ENCODE data around the gene SDHC.
"Not testable (repeated sequence)": the region's sequence is repeated elsewhere in the genome, so short reads cannot be mapped to it uniquely, and the experiment has no call there.

Gene SDHC

GRCh38 chr1:161309868-161310267 lies 4.3 kb upstream of the SDHC start, which contains the start of gene MPZ:
MPZ (minus strand) TSS chr1:161309968; CDS start chr1:161309905, 63 bp downstream.
- TF ChIP-seq ZFX (IDR thresholded peaks at IDR 0.05) (no peak), CTCF (conservative IDR thresholded peaks at IDR 0.05) (no peak)
- H3K27ac ChIP-seq, result no peak within 1 kb of the TSS

- H3K27ac ChIP-seq, result no peak overlapping the region
- no peak for TF ChIP-seq ZFX (IDR thresholded peaks at IDR 0.05)
- TF ChIP-seq CTCF (conservative IDR thresholded peaks at IDR 0.05), result no peak
Observed at GRCh38 chr1:161311595-161312181, 2.5 kb upstream of the SDHC start.

- TF ChIP-seq ZFX (IDR thresholded peaks at IDR 0.05), result no peak
- TF ChIP-seq CTCF (conservative IDR thresholded peaks at IDR 0.05), result no peak
Observed at GRCh38 chr1:161313554-161314200, 504 bp upstream of the SDHC start.

GRCh38 chr1:161315841-161316674 lies 1.9 kb downstream of the SDHC start:
- H3K27ac ChIP-seq, result not testable (repeated sequence)

More at GRCh38 chr1:161313554-161314200, 504 bp upstream of the SDHC start:
- peak overlapping the region; percentile 85 for H3K27ac ChIP-seq

- no peak overlapping the region for H3K27ac ChIP-seq
- TF ChIP-seq ZFX (IDR thresholded peaks at IDR 0.05) (no peak), CTCF (conservative IDR thresholded peaks at IDR 0.05) (no peak)
Observed at GRCh38 chr1:161324020-161324419, 9.8 kb downstream of the SDHC start.

GRCh38 chr1:161330346-161330745 lies 16.2 kb downstream of the SDHC start:
- no peak for TF ChIP-seq ZFX (IDR thresholded peaks at IDR 0.05)
- no peak overlapping the region for H3K27ac ChIP-seq

- no peak overlapping the region for H3K27ac ChIP-seq
- TF ChIP-seq CTCF (conservative IDR thresholded peaks at IDR 0.05) (no peak), ZFX (IDR thresholded peaks at IDR 0.05) (no peak)
Observed at GRCh38 chr1:161333166-161333565, 19.0 kb downstream of the SDHC start.

GRCh38 chr1:161335796-161336195 lies 21.6 kb downstream of the SDHC start:
- H3K27ac ChIP-seq, result no peak overlapping the region
- TF ChIP-seq ZFX (IDR thresholded peaks at IDR 0.05) (no peak), CTCF (conservative IDR thresholded peaks at IDR 0.05) (no peak)

Data from C4-2B (cell line).